SK-N-SH (cell line): ENCODE results near the gene FADS1. TPM values are rescaled to one million over a fixed set of nuclear protein-coding genes. Genes with fewer than 3 reads are reported as not detected.

Source experiments
- CTCF ChIA-PET: fragments of 300-600, 350-600 bp; formaldehyde crosslinking; extraction: SDS; loops from one replicate; lab custom pipeline; 2021; lab: Yijun Ruan, JAX
- POLR2A ChIA-PET: fragments of 350-600 bp; sonication (Branson Sonifier 250); formaldehyde crosslinking; extraction: SDS; loops from one replicate; lab custom pipeline; 2020; ENCODE audit warnings: antibody characterized with exemption, inconsistent platforms; lab: Yijun Ruan, JAX
- DNase-seq: peaks from one replicate; pipeline ENCODE4 v3.0.0; 2012
- H2AFZ ChIP-seq: fragments of 200-600 bp; sonication (generic); 2 replicates; pipeline ENCODE4 v1.8.1; 2016; ENCODE audit warnings: antibody characterized with exemption, mild to moderate bottlenecking, low read depth
- H3F3A ChIP-seq: fragments of 200-600 bp; sonication (generic); replicated peaks from 2 replicates; pipeline ENCODE3; 2016; ENCODE audit warnings: antibody characterized with exemption, mild to moderate bottlenecking; ENCODE audit not compliant: insufficient read depth
- H3K27ac ChIP-seq, 2 experiments: fragments of 200-500 bp in 1 of 2; fragments of 200-600 bp in 1 of 2; sonication (Bioruptor generic) in 1 of 2; sonication (generic), shearing (Covaris generic) in 1 of 2; 2 replicates each; pipeline versions ENCODE4 v1.5.1 to v1.6.1; 2014 to 2016; ENCODE audit warnings: low read depth in 2 of 2, inconsistent platforms in 1 of 2, low read length in 1 of 2, mild to moderate bottlenecking in 1 of 2, mixed read lengths in 1 of 2
- H3K27me3 ChIP-seq: fragments of 200-600 bp; sonication (generic), shearing (Covaris generic); 2 replicates; pipeline ENCODE4 v1.6.1; 2016; ENCODE audit warnings: mixed run types; ENCODE audit not compliant: insufficient read depth
- H3K36me3 ChIP-seq, 2 experiments: fragments of 200-500 bp in 1 of 2; fragments of 200-600 bp in 1 of 2; sonication (Bioruptor generic) in 1 of 2; sonication (generic) in 1 of 2; replicated peaks in 1 of 2; 2 replicates each; pipeline versions ENCODE3 to v1.5.1; 2014 to 2016; ENCODE audit warnings: low read length in 1 of 2, mild to moderate bottlenecking in 1 of 2; ENCODE audit not compliant: insufficient read depth in 2 of 2, control insufficient read depth in 1 of 2
- H3K4me1 ChIP-seq, 2 experiments: fragments of 200-500 bp in 1 of 2; fragments of 200-600 bp in 1 of 2; sonication (Bioruptor generic) in 1 of 2; sonication (generic), shearing (Covaris generic) in 1 of 2; 2 replicates each; pipeline versions ENCODE4 v1.5.1 to v1.6.1; 2014 to 2016; ENCODE audit warnings: low read depth in 1 of 2, low read length in 1 of 2, mixed run types in 1 of 2; ENCODE audit not compliant: insufficient read depth in 2 of 2, control insufficient read depth in 1 of 2
- H3K4me2 ChIP-seq: fragments of 200-600 bp; sonication (generic), shearing (Covaris generic); 2 replicates; pipeline ENCODE4 v1.6.1; 2017; ENCODE audit warnings: mixed run types
- H3K4me3 ChIP-seq, 2 experiments: fragments of 200-500 bp in 1 of 2; fragments of 200-600 bp in 1 of 2; sonication (Bioruptor generic) in 1 of 2; sonication (generic), shearing (Covaris generic) in 1 of 2; 2 replicates each; pipeline versions ENCODE4 v1.5.1 to v1.8.1; 2014 to 2016; ENCODE audit warnings: low read depth in 2 of 2, inconsistent platforms in 1 of 2, low read length in 1 of 2, mild to moderate bottlenecking in 1 of 2, mixed read lengths in 1 of 2, moderate library complexity in 1 of 2
- H3K79me2 ChIP-seq: fragments of 200-600 bp; sonication (generic); 2 replicates; pipeline ENCODE4 v1.8.1; 2017; ENCODE audit warnings: mild to moderate bottlenecking; ENCODE audit not compliant: insufficient read depth
- H3K9ac ChIP-seq: fragments of 200-600 bp; sonication (generic); 2 replicates; pipeline ENCODE4 v1.6.1; 2017; ENCODE audit warnings: mixed run types
- H3K9me2 ChIP-seq: fragments of 200-600 bp; sonication (generic); 2 replicates; pipeline ENCODE4 v1.6.1; 2017; ENCODE audit warnings: mixed run types
- H3K9me3 ChIP-seq: fragments of 200-600 bp; sonication (generic); 2 replicates; pipeline ENCODE4 v1.6.1; 2017; ENCODE audit warnings: mixed run types, mild to moderate bottlenecking, moderate library complexity
- H4K20me1 ChIP-seq: fragments of 200-600 bp; sonication (generic); 2 replicates; pipeline ENCODE4 v1.6.1; 2017; ENCODE audit warnings: mild to moderate bottlenecking, mixed run types; ENCODE audit not compliant: insufficient read depth
- EZH2phosphoT487 ChIP-seq: fragments of 200-600 bp; sonication (generic); IDR thresholded peaks from 2 replicates; pipeline ENCODE4 v1.6.1; 2017; ENCODE audit warnings: low read depth, mixed run types, mild to moderate bottlenecking, antibody characterized with exemption, moderate library complexity, borderline replicate concordance
- GATA2 ChIP-seq: sonication (generic); formaldehyde crosslinking; IDR thresholded peaks from 2 replicates; pipeline ENCODE4 v1.5.0; 2020; ENCODE audit warnings: mild to moderate bottlenecking, missing genetic modification reagents
- NRF1 ChIP-seq: IDR thresholded peaks from 2 replicates; pipeline ENCODE4 v1.6.1; 2012; ENCODE audit warnings: low read depth, mild to moderate bottlenecking, low read length
- TAF1 ChIP-seq: IDR thresholded peaks from 2 replicates; pipeline ENCODE4 v1.6.1; 2012; ENCODE audit warnings: low read depth, mild to moderate bottlenecking, low read length, moderate library complexity, borderline replicate concordance
- TCF12 ChIP-seq: IDR thresholded peaks from 2 replicates; pipeline ENCODE4 v1.4.0; 2012
- YY1 ChIP-seq: IDR thresholded peaks from 2 replicates; pipeline ENCODE4 v1.4.0; 2012; ENCODE audit warnings: low read depth, mild to moderate bottlenecking
- WGBS: methylation state at CpG from one replicate; pipeline ENCODE4 v1.1.6; 2017; ENCODE audit warnings: low lambda C conversion rate; 5-methylcytosine and 5-hydroxymethylcytosine counted together
- polyA plus RNA-seq, 3 experiments: library from polyadenylated mRNA; depleted of rRNA; stranded (reverse); fragments of >200 nt; gene quantifications; 2 replicates each; pipeline ENCODE4 v1.2.3, GENCODE V29; 2012
- TF ChIP-seq, protein P1 (sequence below): IDR thresholded peaks from 2 replicates; pipeline ENCODE4 v1.6.1; 2012; ENCODE audit warnings: mild to moderate bottlenecking, low read depth, low read length, moderate library complexity
- TF ChIP-seq, protein P2 (sequence below): fragments of 200-600 bp; sonication (generic); IDR thresholded peaks from 2 replicates; pipeline ENCODE4 v1.6.1; 2017; ENCODE audit warnings: antibody characterized with exemption, mild to moderate bottlenecking, moderate library complexity

The FADS1 gene
- polyA plus RNA-seq, 1 of the 3 experiments (the other 2 are of a cell fraction), result 20.6 TPM

DNA sequence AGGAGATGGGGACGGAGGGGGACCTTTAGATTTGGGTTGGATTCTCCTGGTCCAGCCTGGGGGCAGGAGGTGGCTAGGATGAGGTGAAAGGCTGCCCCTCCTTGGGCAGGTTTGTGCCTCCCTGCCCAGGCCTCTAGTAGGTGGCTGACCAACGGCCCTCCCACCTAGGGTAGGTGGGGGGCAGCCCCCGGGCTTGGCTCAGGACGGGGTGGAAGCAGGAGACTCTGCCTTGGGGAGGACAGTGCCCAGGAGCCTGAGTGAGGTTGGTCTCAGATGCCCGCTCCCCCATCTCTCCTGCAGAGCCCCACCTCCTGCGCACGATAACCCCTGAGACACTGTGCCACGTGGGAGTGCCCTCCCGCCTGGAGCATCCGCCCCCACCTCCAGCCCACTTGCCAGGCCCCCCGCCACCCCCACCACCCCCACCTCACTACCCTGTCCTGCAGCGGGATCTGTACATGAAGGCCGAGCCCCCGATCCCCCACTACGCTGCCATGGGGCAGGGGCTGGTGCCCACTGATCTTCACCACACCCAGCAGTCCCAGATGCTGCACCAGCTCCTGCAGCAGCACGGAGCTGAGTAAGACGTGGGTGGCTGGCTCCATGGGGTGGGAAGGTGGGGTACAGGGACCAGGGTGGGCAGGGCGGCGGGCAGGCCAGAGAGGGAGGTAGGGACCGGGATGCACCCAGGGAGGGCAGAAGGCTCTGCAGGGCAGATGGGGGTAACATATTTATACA is 46.7 kb downstream of the FADS1 start (continued):
- TF ChIP-seq, protein P1, sequence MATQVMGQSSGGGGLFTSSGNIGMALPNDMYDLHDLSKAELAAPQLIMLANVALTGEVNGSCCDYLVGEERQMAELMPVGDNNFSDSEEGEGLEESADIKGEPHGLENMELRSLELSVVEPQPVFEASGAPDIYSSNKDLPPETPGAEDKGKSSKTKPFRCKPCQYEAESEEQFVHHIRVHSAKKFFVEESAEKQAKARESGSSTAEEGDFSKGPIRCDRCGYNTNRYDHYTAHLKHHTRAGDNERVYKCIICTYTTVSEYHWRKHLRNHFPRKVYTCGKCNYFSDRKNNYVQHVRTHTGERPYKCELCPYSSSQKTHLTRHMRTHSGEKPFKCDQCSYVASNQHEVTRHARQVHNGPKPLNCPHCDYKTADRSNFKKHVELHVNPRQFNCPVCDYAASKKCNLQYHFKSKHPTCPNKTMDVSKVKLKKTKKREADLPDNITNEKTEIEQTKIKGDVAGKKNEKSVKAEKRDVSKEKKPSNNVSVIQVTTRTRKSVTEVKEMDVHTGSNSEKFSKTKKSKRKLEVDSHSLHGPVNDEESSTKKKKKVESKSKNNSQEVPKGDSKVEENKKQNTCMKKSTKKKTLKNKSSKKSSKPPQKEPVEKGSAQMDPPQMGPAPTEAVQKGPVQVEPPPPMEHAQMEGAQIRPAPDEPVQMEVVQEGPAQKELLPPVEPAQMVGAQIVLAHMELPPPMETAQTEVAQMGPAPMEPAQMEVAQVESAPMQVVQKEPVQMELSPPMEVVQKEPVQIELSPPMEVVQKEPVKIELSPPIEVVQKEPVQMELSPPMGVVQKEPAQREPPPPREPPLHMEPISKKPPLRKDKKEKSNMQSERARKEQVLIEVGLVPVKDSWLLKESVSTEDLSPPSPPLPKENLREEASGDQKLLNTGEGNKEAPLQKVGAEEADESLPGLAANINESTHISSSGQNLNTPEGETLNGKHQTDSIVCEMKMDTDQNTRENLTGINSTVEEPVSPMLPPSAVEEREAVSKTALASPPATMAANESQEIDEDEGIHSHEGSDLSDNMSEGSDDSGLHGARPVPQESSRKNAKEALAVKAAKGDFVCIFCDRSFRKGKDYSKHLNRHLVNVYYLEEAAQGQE, result no peak
- TF ChIP-seq EZH2phosphoT487, result no peak
- no peak for TF ChIP-seq TCF12
- TF ChIP-seq TAF1, result no peak
- no peak for TF ChIP-seq YY1

DNA sequence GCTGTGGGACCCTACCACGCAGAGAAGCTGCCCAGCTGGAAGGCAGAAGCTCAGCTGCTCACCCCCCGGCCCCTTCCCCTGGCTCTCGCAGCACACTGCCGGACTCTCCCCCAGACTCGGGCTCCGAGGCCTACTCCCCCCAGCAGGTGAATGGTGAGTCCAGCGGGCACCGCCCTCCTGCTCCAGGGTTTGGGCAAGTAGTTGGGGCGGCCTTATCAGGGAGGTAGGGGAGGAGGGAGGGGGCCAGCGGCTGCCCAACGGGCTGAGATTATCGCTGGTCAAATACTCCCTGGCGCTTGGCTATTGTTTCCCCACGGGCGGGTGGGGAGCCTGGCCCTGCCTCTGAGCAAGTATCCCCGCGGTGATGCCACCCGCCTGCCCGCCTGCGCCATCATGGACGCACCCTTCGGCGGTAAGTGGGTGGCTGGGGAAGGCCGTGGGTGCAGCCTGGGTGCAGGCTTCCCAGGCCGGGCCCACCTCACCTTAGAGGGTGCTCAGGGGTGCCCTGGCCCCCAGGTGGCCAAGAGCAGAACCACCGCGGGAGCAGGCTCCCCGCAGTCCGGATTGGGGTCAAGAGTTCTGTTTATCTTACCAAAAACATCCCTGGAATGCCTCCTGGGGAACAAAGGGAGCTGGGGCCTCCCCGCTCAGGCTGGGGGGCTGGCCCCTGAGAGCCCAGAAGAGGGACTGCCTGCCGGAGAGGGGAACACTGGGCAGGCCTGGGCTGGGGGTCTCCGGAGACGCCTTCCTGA is 47.5 kb downstream of the FADS1 start:
- POLR2A ChIA-PET, result interaction anchor here (1.2 kb wide), 1 partner anchor 25 kb away, joined by 3 read pairs; no protein-coding TSS in a partner anchor
- Histone ChIP-seq H3K27me3 (no peaks in the 10 kb centered on the region), H3K4me1 (peaks cover 0 to 45% of the 10 kb centered on the region in 2 experiments; a peak in 1 of 4 replicates), H3K4me3 (no peak overlapping the region), H3K79me2 (no peaks in the 10 kb centered on the region), H3K27ac (no peak overlapping the region), H3K9me2 (no peaks in the 10 kb centered on the region), H4K20me1 (no peaks in the 10 kb centered on the region), H3K9ac (no peak overlapping the region), H2AFZ (no peak overlapping the region), H3K9me3 (no peaks in the 10 kb centered on the region), H3F3A (no peaks in the 10 kb centered on the region), H3K36me3 (no peaks in the 10 kb centered on the region), H3K4me2 (no peak overlapping the region)
- no peak for DNase-seq
- TF ChIP-seq NRF1 (no peak), GATA2 (CRISPR knock-in tag) (no peak), YY1 (no peak)
- TF ChIP-seq, protein P2, sequence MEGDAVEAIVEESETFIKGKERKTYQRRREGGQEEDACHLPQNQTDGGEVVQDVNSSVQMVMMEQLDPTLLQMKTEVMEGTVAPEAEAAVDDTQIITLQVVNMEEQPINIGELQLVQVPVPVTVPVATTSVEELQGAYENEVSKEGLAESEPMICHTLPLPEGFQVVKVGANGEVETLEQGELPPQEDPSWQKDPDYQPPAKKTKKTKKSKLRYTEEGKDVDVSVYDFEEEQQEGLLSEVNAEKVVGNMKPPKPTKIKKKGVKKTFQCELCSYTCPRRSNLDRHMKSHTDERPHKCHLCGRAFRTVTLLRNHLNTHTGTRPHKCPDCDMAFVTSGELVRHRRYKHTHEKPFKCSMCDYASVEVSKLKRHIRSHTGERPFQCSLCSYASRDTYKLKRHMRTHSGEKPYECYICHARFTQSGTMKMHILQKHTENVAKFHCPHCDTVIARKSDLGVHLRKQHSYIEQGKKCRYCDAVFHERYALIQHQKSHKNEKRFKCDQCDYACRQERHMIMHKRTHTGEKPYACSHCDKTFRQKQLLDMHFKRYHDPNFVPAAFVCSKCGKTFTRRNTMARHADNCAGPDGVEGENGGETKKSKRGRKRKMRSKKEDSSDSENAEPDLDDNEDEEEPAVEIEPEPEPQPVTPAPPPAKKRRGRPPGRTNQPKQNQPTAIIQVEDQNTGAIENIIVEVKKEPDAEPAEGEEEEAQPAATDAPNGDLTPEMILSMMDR, result peak; percentile 26
- 70% methylated on average over 5 of the region's 33 CpGs for WGBS
- CTCF ChIA-PET, result interaction anchor here (0.6 to 14.3 kb wide), 5 partner anchors 19 to 842 kb away, joined by 3 to 140 read pairs (median 4); no protein-coding TSS in a partner anchor
